Central memory CD8-positive, alpha-beta T cell (primary cell): Measurements from ENCODE around the gene RGS7.
"Not testable (repeated sequence)": the region's sequence is repeated elsewhere in the genome, so short reads cannot be mapped to it uniquely, and the experiment has no call there.

Experiments used
- ATAC-seq: fragments of 150-1000 bp; cut with Tn5 transposase; replicated peaks from 2 replicates; pipeline ENCODE4 v1.10.0; 2022; ENCODE audit warnings: mild to moderate bottlenecking, moderate FRiP score, moderate number of reproducible peaks; ENCODE audit not compliant: poor library complexity, severe bottlenecking; ENCODE audit errors: extremely low read depth
- DNase-seq, 2 donors: peaks; one replicate each; pipeline ENCODE4 v3.0.0; 2021; ENCODE audit warnings: low spot score in 2 of 2
- H3K27ac Mint-ChIP-seq: one replicate; pipeline ENCODE4 v1.8.0; 2022; ENCODE audit warnings: low read depth, mild to moderate bottlenecking, moderate library complexity, mixed read lengths
- H3K27me3 Mint-ChIP-seq: one replicate; pipeline ENCODE4 v1.8.0; 2022; ENCODE audit warnings: mixed read lengths
- H3K36me3 Mint-ChIP-seq: one replicate; pipeline ENCODE4 v1.8.0; 2022; ENCODE audit warnings: mild to moderate bottlenecking, moderate library complexity, mixed read lengths; ENCODE audit not compliant: insufficient read depth
- H3K4me1 Mint-ChIP-seq: one replicate; pipeline ENCODE4 v1.8.0; 2022; ENCODE audit warnings: mixed read lengths
- H3K4me3 Mint-ChIP-seq: one replicate; pipeline ENCODE4 v1.8.0; 2022; ENCODE audit warnings: mild to moderate bottlenecking, moderate library complexity, mixed read lengths
- H3K9me3 Mint-ChIP-seq: one replicate; pipeline ENCODE4 v1.8.0; 2022; ENCODE audit warnings: mixed read lengths

Gene RGS7

GRCh38 chr1:240765732-240766363 is 591.2 kb downstream of the RGS7 start:
- H3K4me3 Mint-ChIP-seq: no peak overlapping the region
- DNase-seq (no peak), ATAC-seq (no peak)
- no peaks in the 10 kb centered on the region for H3K4me1 Mint-ChIP-seq
- H3K27me3 Mint-ChIP-seq: no peaks in the 10 kb centered on the region
- no peak overlapping the region for H3K27ac Mint-ChIP-seq
- H3K9me3 Mint-ChIP-seq: no peaks in the 10 kb centered on the region
- no peaks in the 10 kb centered on the region for H3K36me3 Mint-ChIP-seq

GRCh38 chr1:240763771-240764170 is 593.2 kb downstream of the RGS7 start:
- Mint-ChIP-seq H3K36me3 (no peaks in the 10 kb centered on the region), H3K4me3 (no peak overlapping the region), H3K27ac (no peak overlapping the region), H3K27me3 (no peaks in the 10 kb centered on the region), H3K9me3 (peaks cover 1% of the 10 kb centered on the region), H3K4me1 (no peaks in the 10 kb centered on the region)
- DNase-seq (no peak), ATAC-seq (no peak)

GRCh38 chr1:240763095-240763494 is 593.9 kb downstream of the RGS7 start:
- not testable (repeated sequence) for H3K4me1 Mint-ChIP-seq, H3K27me3 Mint-ChIP-seq, H3K36me3 Mint-ChIP-seq

GRCh38 chr1:240762471-240762987 is 594.5 kb downstream of the RGS7 start:
- not testable (repeated sequence) for H3K9me3 Mint-ChIP-seq, ATAC-seq

More at GRCh38 chr1:240763095-240763494, 593.9 kb downstream of the RGS7 start:
- DNase-seq, H3K9me3 Mint-ChIP-seq, ATAC-seq, H3K4me3 Mint-ChIP-seq, H3K27ac Mint-ChIP-seq: not testable (repeated sequence)

GRCh38 chr1:240758777-240759176 is 598.2 kb downstream of the RGS7 start:
- not testable (repeated sequence) for ATAC-seq, H3K36me3 Mint-ChIP-seq, H3K4me1 Mint-ChIP-seq

More at GRCh38 chr1:240762471-240762987, 594.5 kb downstream of the RGS7 start:
- not testable (repeated sequence) for H3K27ac Mint-ChIP-seq, H3K36me3 Mint-ChIP-seq, H3K4me3 Mint-ChIP-seq, DNase-seq, H3K4me1 Mint-ChIP-seq, H3K27me3 Mint-ChIP-seq

GRCh38 chr1:240758296-240758695 is 598.7 kb downstream of the RGS7 start:
- Mint-ChIP-seq H3K27me3 (no peaks in the 10 kb centered on the region), H3K9me3 (peaks cover 10% of the 10 kb centered on the region), H3K27ac (no peak overlapping the region), H3K4me1 (no peaks in the 10 kb centered on the region), H3K36me3 (no peaks in the 10 kb centered on the region), H3K4me3 (no peak overlapping the region)
- no peak for DNase-seq
- ATAC-seq: no peak

More at GRCh38 chr1:240758777-240759176, 598.2 kb downstream of the RGS7 start:
- not testable (repeated sequence) for H3K4me3 Mint-ChIP-seq, DNase-seq, H3K27ac Mint-ChIP-seq, H3K27me3 Mint-ChIP-seq, H3K9me3 Mint-ChIP-seq

- Mint-ChIP-seq H3K36me3 (no peaks in the 10 kb centered on the region), H3K4me1 (no peaks in the 10 kb centered on the region), H3K27me3 (no peaks in the 10 kb centered on the region), H3K4me3 (no peak overlapping the region), H3K9me3 (no peaks in the 10 kb centered on the region), H3K27ac (no peak overlapping the region)
- ATAC-seq: no peak
- DNase-seq: no peak
These were observed 609.1 kb downstream of the RGS7 start for GRCh38 chr1:240747907-240748306.

- DNase-seq (no peak), ATAC-seq (no peak)
- Mint-ChIP-seq H3K36me3 (no peaks in the 10 kb centered on the region), H3K9me3 (no peaks in the 10 kb centered on the region), H3K27me3 (no peaks in the 10 kb centered on the region), H3K4me1 (no peaks in the 10 kb centered on the region), H3K4me3 (no peak overlapping the region), H3K27ac (no peak overlapping the region)
These were observed 613.3 kb downstream of the RGS7 start for GRCh38 chr1:240743705-240744104.

GRCh38 chr1:240739754-240740153 is 617.3 kb downstream of the RGS7 start:
- Mint-ChIP-seq H3K27me3 (no peaks in the 10 kb centered on the region), H3K36me3 (no peaks in the 10 kb centered on the region), H3K27ac (no peak overlapping the region), H3K4me1 (no peaks in the 10 kb centered on the region), H3K4me3 (no peak overlapping the region), H3K9me3 (no peaks in the 10 kb centered on the region)
- ATAC-seq (no peak), DNase-seq (no peak)

- Mint-ChIP-seq H3K4me1 (no peaks in the 10 kb centered on the region), H3K27ac (no peak overlapping the region), H3K4me3 (no peak overlapping the region), H3K27me3 (no peaks in the 10 kb centered on the region), H3K9me3 (no peaks in the 10 kb centered on the region), H3K36me3 (no peaks in the 10 kb centered on the region)
- no peak for DNase-seq
- ATAC-seq: no peak
These were observed 617.9 kb downstream of the RGS7 start for GRCh38 chr1:240739139-240739538.

GRCh38 chr1:240737766-240738265 is 619.2 kb downstream of the RGS7 start:
- H3K9me3 Mint-ChIP-seq: no peaks in the 10 kb centered on the region
- H3K27ac Mint-ChIP-seq: no peak overlapping the region
- no peak overlapping the region for H3K4me3 Mint-ChIP-seq
- no peaks in the 10 kb centered on the region for H3K36me3 Mint-ChIP-seq
- no peaks in the 10 kb centered on the region for H3K27me3 Mint-ChIP-seq
- no peak for DNase-seq
- no peaks in the 10 kb centered on the region for H3K4me1 Mint-ChIP-seq
- ATAC-seq: no peak

- H3K4me3 Mint-ChIP-seq: no peak overlapping the region
- no peak for DNase-seq
- no peaks in the 10 kb centered on the region for H3K4me1 Mint-ChIP-seq
- H3K9me3 Mint-ChIP-seq: no peaks in the 10 kb centered on the region
- H3K27ac Mint-ChIP-seq: no peak overlapping the region
- no peaks in the 10 kb centered on the region for H3K27me3 Mint-ChIP-seq
- no peaks in the 10 kb centered on the region for H3K36me3 Mint-ChIP-seq
- no peak for ATAC-seq
These were observed 619.7 kb downstream of the RGS7 start for GRCh38 chr1:240737298-240737697.

GRCh38 chr1:240734705-240735104 is 622.3 kb downstream of the RGS7 start:
- not testable (repeated sequence) for H3K27me3 Mint-ChIP-seq, H3K27ac Mint-ChIP-seq, H3K9me3 Mint-ChIP-seq, DNase-seq, H3K36me3 Mint-ChIP-seq, ATAC-seq, H3K4me3 Mint-ChIP-seq, H3K4me1 Mint-ChIP-seq
